Bronchial epithelial cell (primary cell): ENCODE data around the gene TRIM71. TPM values are rescaled to one million over a fixed set of nuclear protein-coding genes. Genes with fewer than 3 reads are reported as not detected.

Experiments used
- DNase-seq: peaks from one replicate; pipeline ENCODE4 v3.0.0-alpha.2; 2010; ENCODE audit warnings: low read depth
- FAIRE-seq: peaks from 2 replicates; lab custom pipeline; 2011; peaks lifted over from hg19 to GRCh38; lab: Jason Lieb, UNC
- H3K27me3 ChIP-seq: 2 replicates; pipeline ENCODE4 v1.5.1; 2011; ENCODE audit warnings: low read length; ENCODE audit not compliant: control insufficient read depth, insufficient read depth
- H3K36me3 ChIP-seq: 2 replicates; pipeline ENCODE4 v1.5.1; 2011; ENCODE audit warnings: low read length; ENCODE audit not compliant: control insufficient read depth, insufficient read depth
- H3K4me3 ChIP-seq: 2 replicates; pipeline ENCODE4 v1.5.1; 2011; ENCODE audit warnings: mild to moderate bottlenecking, low read depth, low read length, control low read depth
- CTCF ChIP-seq: IDR thresholded peaks from 2 replicates; pipeline ENCODE4 v1.5.1; 2011; ENCODE audit warnings: mild to moderate bottlenecking, moderate library complexity, low read length, control low read depth, inconsistent platforms; ENCODE audit not compliant: insufficient read depth, severe bottlenecking
- total RNA-seq: library from RNA; depleted of rRNA; stranded (reverse); fragments of >200 nt; gene quantifications from 2 replicates; pipeline ENCODE4 v1.2.1, GENCODE V29; 2014

TRIM71 gene
- total RNA-seq, 1 donor from 2014 or later = not detected

GRCh38 chr3:32866533-32866932, 48.7 kb downstream of the TRIM71 start:
- Histone ChIP-seq H3K36me3 (no peaks in the 10 kb centered on the region), H3K27me3 (no peaks in the 10 kb centered on the region), H3K4me3 (no peak overlapping the region)
- DNase-seq (no peak), FAIRE-seq (no peak)
- no peak for TF ChIP-seq CTCF

GRCh38 chr3:32867954-32868353, 50.2 kb downstream of the TRIM71 start:
- Histone ChIP-seq H3K27me3 (peaks cover 4% of the 10 kb centered on the region), H3K4me3 (no peak overlapping the region), H3K36me3 (no peaks in the 10 kb centered on the region)
- TF ChIP-seq CTCF = no peak
- no peak for FAIRE-seq
- DNase-seq = no peak

- TF ChIP-seq CTCF = no peak
- no peak overlapping the region for H3K4me3 ChIP-seq
- peaks cover 8% of the 10 kb centered on the region for H3K27me3 ChIP-seq
- FAIRE-seq = no peak
- no peaks in the 10 kb centered on the region for H3K36me3 ChIP-seq
- DNase-seq = no peak
These were observed 51.1 kb downstream of the TRIM71 start for GRCh38 chr3:32868719-32869512.

- no peak for TF ChIP-seq CTCF
- H3K4me3 ChIP-seq = no peak overlapping the region
- H3K27me3 ChIP-seq = peaks cover 8% of the 10 kb centered on the region
- H3K36me3 ChIP-seq = no peaks in the 10 kb centered on the region
- no peak for DNase-seq
- FAIRE-seq = no peak
These were observed 51.8 kb downstream of the TRIM71 start for GRCh38 chr3:32869513-32870047.

GRCh38 chr3:32870373-32871095, 52.7 kb downstream of the TRIM71 start:
- no peak for DNase-seq
- TF ChIP-seq CTCF = no peak
- Histone ChIP-seq H3K27me3 (peaks cover 8% of the 10 kb centered on the region), H3K4me3 (no peak overlapping the region), H3K36me3 (no peaks in the 10 kb centered on the region)
- FAIRE-seq = no peak
